Smooth muscle cell (in vitro differentiated cells): ENCODE measurements around the gene EHMT1. TPM values are rescaled to one million over a fixed set of nuclear protein-coding genes. Genes with fewer than 3 reads are reported as not detected.

Source experiments
- DNase-seq: peaks from one replicate; lab custom pipeline; 2025; ENCODE audit not compliant: unreplicated experiment; lab: John Stamatoyannopoulos, UW
- H2AFZ ChIP-seq: fragments of 200-600 bp; sonication (generic); 2 replicates; pipeline ENCODE4 v1.6.0; 2016; ENCODE audit warnings: antibody characterized with exemption, low read depth, mild to moderate bottlenecking
- H3F3A ChIP-seq: fragments of 200-600 bp; sonication (generic); 2 replicates; pipeline ENCODE4 v1.6.0; 2017; ENCODE audit warnings: antibody characterized with exemption, low read depth
- H3K27ac ChIP-seq: fragments of 200-600 bp; sonication (generic); 2 replicates; pipeline ENCODE4 v1.5.1; 2016; ENCODE audit warnings: low read depth, mild to moderate bottlenecking
- H3K27me3 ChIP-seq: fragments of 200-600 bp; sonication (generic); 2 replicates; pipeline ENCODE4 v1.6.1; 2016; ENCODE audit warnings: low read depth, mild to moderate bottlenecking
- H3K36me3 ChIP-seq: fragments of 200-600 bp; sonication (generic); 2 replicates; pipeline ENCODE4 v1.5.1; 2016; ENCODE audit warnings: low read depth
- H3K4me1 ChIP-seq: fragments of 200-600 bp; sonication (generic); 2 replicates; pipeline ENCODE4 v1.5.1; 2016; ENCODE audit warnings: low read depth
- H3K4me2 ChIP-seq: fragments of 200-600 bp; sonication (generic); 2 replicates; pipeline ENCODE4 v1.6.0; 2016; ENCODE audit warnings: mild to moderate bottlenecking
- H3K4me3 ChIP-seq: fragments of 200-600 bp; sonication (generic); 2 replicates; pipeline ENCODE4 v1.5.1; 2016; ENCODE audit warnings: mild to moderate bottlenecking
- H3K79me2 ChIP-seq: fragments of 200-600 bp; sonication (generic); 2 replicates; pipeline ENCODE4 v1.6.0; 2016; ENCODE audit warnings: low read depth, mild to moderate bottlenecking
- H3K9ac ChIP-seq: fragments of 200-600 bp; sonication (generic); 2 replicates; pipeline ENCODE4 v1.6.0; 2016; ENCODE audit warnings: low read depth
- H3K9me3 ChIP-seq: fragments of 200-600 bp; sonication (generic); replicated peaks from 2 replicates; pipeline ENCODE4 v1.5.1; 2016; ENCODE audit warnings: low read depth
- H4K20me1 ChIP-seq: fragments of 200-600 bp; sonication (generic); 2 replicates; pipeline ENCODE4 v1.6.0; 2016; ENCODE audit warnings: low read depth
- WGBS: methylation state at CpG from one replicate; pipeline ENCODE4 v1.1.7; 2016; ENCODE audit warnings: low lambda C conversion rate; 5-methylcytosine and 5-hydroxymethylcytosine counted together
- polyA plus RNA-seq: library from polyadenylated mRNA; unstranded; fragments of >200 nt; fragmentation: Nextera tagmentation; extraction: Ambion mirVana; gene quantifications from 2 replicates; pipeline ENCODE4 v1.2.1, GENCODE V29; 2016
- total RNA-seq: library from RNA; depleted of rRNA; stranded (reverse); fragments of >200 nt; gene quantifications from 2 replicates; pipeline ENCODE4 v1.2.3, GENCODE V29; 2014
- TF ChIP-seq, protein P1 (sequence below): fragments of 200-600 bp; sonication (generic); IDR thresholded peaks from 2 replicates; pipeline ENCODE4 v1.5.1; 2017; ENCODE audit warnings: borderline replicate concordance, mild to moderate bottlenecking, antibody characterized with exemption; ENCODE audit not compliant: insufficient read depth, poor library complexity, severe bottlenecking

The EHMT1 gene
- total and polyA plus RNA-seq, 2 experiments from 2014 or later, result 23.1 to 34.1 TPM

DNA sequence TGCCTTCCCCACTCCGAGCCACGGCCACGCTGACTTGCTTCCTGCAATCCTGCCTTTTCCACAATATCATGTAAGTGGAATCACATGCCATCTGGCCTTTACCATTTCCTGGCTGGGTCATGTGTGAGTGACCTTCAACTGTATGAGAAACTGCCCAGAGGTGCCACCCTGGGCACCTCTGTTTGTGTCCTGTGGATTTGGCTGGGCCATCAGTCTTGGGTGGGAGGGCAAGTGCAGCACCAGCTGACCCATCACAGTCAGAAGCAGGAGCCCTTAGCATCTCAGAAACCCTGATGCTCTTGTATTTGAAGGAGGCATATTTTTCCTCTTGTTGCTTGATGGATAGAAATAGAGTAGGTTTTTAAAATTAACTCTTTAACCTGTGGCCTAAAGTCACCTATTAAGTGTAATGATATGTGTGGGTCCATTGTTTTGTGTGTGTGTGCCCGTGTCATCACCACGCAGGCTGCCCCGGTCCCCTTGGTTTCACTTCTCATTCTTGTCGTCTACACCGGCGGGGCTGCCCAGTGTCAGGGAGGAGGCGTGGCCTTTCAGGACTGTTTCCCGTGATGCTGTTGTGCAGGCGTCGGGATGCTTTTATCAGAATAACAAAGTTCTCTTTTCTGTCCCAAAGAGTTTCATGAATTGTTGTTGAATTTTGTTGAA is 206.7 kb downstream of the EHMT1 start:
- Histone ChIP-seq H3K4me3 (no peak overlapping the region), H3K36me3 (no peaks in the 10 kb centered on the region), H2AFZ (no peak overlapping the region), H3K9ac (no peak overlapping the region), H3K79me2 (peaks cover 12% of the 10 kb centered on the region), H3K4me1 (no peaks in the 10 kb centered on the region), H3K9me3 (no peaks in the 10 kb centered on the region), H3K4me2 (no peak overlapping the region), H3K27ac (no peak overlapping the region), H3K27me3 (no peaks in the 10 kb centered on the region), H3F3A (no peaks in the 10 kb centered on the region), H4K20me1 (peaks cover 81% of the 10 kb centered on the region)
- TF ChIP-seq, protein P1, sequence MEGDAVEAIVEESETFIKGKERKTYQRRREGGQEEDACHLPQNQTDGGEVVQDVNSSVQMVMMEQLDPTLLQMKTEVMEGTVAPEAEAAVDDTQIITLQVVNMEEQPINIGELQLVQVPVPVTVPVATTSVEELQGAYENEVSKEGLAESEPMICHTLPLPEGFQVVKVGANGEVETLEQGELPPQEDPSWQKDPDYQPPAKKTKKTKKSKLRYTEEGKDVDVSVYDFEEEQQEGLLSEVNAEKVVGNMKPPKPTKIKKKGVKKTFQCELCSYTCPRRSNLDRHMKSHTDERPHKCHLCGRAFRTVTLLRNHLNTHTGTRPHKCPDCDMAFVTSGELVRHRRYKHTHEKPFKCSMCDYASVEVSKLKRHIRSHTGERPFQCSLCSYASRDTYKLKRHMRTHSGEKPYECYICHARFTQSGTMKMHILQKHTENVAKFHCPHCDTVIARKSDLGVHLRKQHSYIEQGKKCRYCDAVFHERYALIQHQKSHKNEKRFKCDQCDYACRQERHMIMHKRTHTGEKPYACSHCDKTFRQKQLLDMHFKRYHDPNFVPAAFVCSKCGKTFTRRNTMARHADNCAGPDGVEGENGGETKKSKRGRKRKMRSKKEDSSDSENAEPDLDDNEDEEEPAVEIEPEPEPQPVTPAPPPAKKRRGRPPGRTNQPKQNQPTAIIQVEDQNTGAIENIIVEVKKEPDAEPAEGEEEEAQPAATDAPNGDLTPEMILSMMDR, result no peak
- over 99% methylated on average over 13 of the region's 13 CpGs for WGBS
- DNase-seq, result no peak

DNA sequence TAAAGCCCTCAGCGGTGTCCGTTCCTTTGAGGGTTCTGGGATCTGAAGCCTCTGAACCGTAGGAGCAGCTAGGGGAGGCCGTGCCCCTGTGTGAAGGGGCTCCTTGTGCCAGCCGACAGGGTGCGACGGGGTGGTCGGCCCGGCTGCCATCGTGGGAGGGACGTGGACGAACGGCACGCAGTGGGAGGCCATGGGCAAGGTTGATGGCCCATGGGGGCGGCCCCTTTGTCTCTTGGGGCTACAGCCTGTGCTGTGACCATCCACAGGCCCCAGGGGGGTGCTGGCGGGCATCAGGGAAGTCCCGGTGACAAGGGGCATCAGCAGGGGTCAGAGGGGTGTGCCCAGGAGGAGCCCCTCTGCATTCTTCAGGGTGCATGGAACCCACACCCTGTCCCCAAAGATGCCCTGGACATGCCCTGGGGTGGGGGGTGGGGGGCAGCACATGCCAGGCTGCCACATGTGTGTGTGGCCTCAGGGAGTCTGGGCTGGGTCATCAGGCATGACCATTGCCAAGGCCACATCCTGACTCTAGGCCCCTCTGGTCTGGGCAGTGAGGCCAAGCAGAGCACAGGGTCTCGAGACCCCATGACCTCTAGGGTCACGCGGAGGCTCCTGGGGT is 209.2 kb downstream of the EHMT1 start:
- Histone ChIP-seq H3K79me2 (peaks cover 7% of the 10 kb centered on the region), H3K9me3 (no peaks in the 10 kb centered on the region), H3F3A (no peaks in the 10 kb centered on the region), H3K36me3 (no peaks in the 10 kb centered on the region), H4K20me1 (peaks cover 91% of the 10 kb centered on the region), H3K4me2 (no peak overlapping the region), H3K4me1 (no peaks in the 10 kb centered on the region), H2AFZ (no peak overlapping the region), H3K9ac (no peak overlapping the region), H3K27me3 (no peaks in the 10 kb centered on the region), H3K4me3 (no peak overlapping the region), H3K27ac (no peak overlapping the region)
- TF ChIP-seq, protein P1, result no peak
- no peak for DNase-seq
- 97% methylated on average over 20 of the region's 20 CpGs for WGBS

DNA sequence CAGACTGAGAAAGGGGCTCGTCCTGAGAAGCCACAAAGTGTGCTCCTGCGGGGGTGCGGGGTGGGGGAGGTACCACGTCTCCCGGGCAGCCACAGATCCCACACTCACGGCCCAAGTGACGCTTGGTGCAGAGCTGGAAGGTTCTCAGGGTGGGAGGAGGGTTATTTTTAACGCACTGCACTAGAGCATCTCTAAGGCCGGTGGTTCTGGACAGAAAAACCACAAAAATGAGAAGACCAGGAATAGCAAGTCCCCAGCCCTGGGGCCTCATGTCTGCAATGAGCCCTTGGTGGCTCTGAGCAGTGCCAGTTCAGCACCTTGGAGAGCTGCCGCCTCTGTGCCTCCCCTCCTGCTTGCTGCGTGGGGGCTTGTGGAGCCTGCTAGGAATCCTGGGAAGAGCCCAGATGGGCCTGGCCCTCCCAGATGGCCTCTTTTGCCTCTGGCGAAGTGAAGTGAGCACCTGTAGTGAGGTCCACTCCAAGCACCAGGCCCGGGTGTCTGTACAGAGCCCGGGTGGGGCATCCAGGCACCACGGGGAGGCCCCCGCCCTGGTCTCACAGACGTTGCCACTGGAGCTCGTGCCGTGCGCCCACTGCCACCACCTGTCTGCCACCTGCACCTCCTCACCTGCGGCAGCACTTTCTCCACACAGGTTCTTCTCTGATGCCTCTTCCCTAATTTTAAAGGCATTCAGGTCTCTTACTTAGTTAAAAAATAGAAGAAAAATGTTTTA is 209.9 kb downstream of the EHMT1 start:
- Histone ChIP-seq H3K9me3 (no peaks in the 10 kb centered on the region), H4K20me1 (peaks cover 95% of the 10 kb centered on the region), H3K27me3 (no peaks in the 10 kb centered on the region), H3K4me3 (no peak overlapping the region), H3F3A (no peaks in the 10 kb centered on the region), H2AFZ (no peak overlapping the region), H3K4me1 (no peaks in the 10 kb centered on the region), H3K36me3 (no peaks in the 10 kb centered on the region), H3K79me2 (peaks cover 7% of the 10 kb centered on the region), H3K9ac (no peak overlapping the region), H3K27ac (no peak overlapping the region), H3K4me2 (no peak overlapping the region)
- 77% methylated on average over 21 of the region's 21 CpGs for WGBS
- TF ChIP-seq, protein P1, result no peak
- no peak for DNase-seq
